Smooth muscle cell of the brain vasculature (primary cell): Measurements from ENCODE around the gene INSYN2A.

Source experiments
- DNase-seq: peaks from one replicate; pipeline ENCODE4 v3.0.0-alpha.2; 2012; ENCODE audit warnings: low read depth, low spot score

INSYN2A gene

DNA sequence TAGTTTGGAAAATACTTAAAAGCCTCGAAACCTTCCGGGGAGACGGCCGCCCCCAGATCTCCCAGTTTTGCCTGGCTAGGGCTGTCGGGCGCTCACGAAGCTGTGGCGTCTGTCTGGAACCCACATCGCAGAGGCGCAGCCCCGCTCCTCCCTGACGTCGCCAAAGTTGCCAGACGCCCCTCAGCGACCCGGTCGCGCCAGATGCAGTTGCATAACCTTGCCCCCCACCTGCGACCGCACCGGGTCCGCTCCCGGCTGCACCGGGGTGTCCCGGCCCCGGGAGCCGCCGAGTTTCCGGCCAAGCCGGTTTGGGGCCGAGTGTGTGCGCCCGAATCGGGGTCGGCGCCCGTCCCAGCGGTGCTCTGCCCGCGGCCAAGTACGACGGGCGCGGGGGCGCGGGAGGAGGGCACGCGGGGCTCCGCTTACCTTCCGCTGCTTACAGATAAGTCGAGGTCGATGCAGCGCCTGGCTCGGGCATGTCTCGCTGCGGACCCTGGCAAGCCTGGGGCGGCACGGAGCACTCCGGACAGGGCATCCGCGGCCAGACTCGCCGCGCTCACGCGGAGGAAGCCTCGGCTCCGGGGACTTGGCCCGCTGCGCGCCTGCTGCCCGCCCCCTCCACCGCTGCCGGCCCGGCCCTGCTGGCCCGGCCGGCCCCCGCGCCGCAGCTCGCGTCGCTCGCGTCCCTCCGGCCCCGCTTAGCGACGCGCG lies 665 bp downstream of the INSYN2A start:
- DNase-seq: no peak

DNA sequence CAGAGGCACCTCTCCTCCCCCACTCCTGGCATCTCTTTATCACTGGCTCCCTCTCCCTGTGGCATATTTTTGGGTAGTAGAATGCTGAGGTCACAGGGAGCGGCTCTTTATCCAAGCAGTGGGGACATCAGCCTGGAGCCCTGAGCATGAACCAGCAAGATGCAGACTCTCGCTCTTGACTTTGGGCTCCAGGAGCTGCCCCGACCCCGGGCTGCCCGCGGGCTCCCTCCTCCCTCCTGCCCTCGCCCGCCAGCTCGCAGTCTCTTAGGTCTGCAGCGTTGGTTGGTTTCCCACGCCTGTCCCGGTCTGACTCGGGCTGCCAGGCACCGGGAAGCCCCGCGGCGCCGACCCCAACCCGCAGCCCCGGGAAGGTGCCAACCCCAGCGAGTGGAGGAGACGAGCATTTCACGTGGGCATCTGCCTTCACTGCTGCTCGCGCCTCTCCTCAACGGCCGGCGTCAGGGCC lies 1.3 kb downstream of the INSYN2A start:
- no peak for DNase-seq

DNA sequence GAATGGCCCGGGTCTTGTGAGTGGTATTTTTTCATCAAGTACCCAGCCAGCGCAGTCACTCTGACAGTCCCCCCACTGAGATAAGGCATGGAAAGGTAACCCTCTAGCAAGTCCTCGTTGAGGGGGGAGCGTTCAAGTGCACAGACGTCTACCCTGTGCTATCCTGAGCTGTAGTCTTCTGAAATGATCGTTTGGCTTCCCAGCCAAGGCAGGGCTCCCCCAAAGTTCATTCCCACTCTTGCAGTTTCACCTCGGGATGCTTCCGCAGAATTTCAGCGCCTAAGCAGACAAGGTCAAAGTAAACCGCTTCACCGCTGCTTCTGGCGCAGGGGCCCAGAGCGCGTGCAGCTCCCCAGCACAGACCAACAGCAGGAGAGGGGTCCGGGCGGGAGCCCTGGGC lies 1.8 kb downstream of the INSYN2A start:
- no peak for DNase-seq

DNA sequence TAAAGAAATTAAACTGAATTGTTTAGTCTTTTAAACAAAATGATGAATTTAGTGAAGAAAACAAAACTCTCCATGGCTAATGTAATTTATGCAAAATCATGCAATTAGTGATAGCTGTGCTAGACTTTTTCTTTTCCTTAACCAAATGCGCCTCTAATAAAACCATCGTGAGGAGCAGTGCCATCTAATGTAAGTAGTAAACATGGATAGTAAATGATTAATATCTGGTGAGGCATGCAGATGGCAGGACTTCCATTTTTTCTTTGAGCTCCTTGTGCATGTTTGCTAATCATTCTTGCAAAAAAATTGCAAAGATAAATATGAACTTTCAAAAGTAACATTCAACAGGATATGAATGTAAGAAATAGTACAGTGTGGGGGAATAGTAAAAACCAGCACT lies 2.3 kb downstream of the INSYN2A start:
- no peak for DNase-seq

DNA sequence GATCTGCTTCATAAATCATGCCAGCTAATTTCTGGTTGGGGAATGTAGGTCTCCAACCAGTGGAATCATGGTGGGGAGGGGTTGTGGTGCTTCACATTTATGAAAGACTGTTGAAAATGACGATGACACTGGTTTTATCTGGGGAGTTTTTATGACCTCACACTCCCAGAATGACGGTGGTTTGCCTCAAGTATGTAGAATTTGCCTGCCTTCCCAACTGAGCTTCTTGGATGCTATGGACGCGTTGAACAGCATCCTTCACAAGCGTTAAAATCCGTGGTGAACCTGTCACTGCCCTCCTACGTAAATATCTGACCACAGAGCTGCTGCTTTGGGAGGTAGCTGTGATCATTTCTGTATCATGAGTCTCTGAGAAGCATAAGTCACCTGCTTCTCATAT lies 3.3 kb downstream of the INSYN2A start:
- no peak for DNase-seq

DNA sequence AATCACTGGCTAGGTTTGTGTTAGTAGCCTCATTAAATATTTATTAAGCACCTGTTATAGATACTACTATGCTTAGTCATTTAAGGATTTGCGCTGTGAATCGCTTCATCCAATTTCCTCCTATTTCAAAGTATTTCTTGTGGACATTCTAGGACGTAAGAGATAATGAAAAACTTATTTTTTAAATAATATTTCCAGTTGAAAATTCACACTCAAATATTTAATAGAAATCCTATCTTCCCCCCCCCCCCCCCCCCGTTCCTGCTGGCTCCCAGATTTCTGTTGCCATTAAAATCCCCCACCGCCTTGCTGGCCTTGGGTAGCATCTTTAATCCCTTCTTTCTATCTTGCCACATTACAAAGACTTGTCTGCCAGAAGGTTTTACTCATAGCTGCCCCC lies 6.0 kb downstream of the INSYN2A start:
- DNase-seq: no peak

DNA sequence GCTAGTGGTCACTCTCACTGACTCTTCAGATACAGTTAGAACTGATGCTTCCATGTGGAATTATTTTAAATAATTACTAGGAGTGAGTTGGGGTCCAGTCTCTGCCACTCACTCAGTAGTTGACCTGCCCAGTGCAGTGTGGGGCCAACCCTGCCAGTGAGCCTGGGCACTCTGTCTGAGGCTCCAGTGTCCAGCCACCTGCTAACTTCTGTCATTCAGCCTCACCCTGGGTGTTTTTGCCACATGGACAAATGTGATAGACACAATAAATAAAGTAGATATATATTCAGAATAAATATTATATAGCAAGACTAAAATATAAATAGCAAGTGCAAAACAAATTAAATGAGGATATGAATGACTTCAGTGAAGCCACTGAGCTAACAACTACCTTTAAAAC lies 7.2 kb downstream of the INSYN2A start:
- DNase-seq: no peak

DNA sequence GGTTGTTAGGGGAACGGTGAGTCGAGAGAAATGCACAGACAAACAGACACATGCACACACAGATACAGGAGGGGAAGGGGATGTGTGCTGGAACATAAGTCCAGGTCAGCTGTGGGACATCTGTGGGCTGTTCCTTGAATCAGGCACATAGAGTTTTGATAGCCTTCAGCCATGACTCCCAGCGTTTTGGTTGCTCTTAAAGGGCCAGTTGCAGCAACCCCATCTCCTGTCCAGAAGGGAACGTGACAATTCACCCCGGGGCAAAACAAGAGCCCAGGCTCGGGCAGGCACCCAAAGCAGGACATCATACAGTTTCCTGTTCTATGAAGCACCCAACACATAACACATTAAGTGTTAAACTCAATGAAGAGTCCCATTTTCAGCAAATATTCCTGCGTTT lies 9.6 kb downstream of the INSYN2A start:
- DNase-seq: no peak

DNA sequence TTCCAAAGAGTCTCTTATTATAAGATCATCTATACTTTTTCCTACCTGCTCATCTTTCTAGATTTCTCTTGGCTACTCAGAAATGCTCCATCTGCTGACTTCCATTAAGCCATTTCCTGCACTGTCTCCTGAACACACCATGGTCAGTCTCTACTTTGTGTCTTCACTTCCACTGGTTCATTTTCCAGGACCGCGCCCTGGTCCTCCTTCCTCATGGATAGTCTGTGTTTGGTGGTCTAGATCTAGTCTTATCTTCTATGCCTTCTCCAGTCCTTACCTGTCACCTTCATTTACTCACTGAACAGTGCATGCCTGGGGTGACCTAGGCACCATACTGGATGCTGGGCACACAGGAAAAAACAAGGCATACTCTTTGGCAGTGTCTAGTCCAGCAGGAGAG lies 11.8 kb downstream of the INSYN2A start:
- no peak for DNase-seq

DNA sequence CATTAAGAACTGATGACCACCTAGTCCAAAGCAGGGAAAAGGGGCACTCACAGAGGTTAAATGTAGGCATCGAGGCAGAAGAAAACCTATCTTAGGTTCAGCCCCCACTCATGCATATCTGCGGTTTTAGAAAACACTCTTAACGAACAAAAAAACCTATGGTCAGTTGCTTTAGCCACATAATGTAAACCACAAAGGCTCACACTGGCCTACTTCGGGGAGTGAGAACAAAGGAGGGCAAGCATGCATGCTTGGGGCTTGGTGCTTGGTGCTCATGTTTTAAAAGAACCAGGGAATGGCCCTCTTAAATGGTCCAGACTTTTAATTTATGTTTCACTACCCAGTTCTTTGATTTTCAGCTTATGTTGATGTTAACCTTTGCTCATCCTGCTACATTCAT lies 14.2 kb downstream of the INSYN2A start:
- no peak for DNase-seq

DNA sequence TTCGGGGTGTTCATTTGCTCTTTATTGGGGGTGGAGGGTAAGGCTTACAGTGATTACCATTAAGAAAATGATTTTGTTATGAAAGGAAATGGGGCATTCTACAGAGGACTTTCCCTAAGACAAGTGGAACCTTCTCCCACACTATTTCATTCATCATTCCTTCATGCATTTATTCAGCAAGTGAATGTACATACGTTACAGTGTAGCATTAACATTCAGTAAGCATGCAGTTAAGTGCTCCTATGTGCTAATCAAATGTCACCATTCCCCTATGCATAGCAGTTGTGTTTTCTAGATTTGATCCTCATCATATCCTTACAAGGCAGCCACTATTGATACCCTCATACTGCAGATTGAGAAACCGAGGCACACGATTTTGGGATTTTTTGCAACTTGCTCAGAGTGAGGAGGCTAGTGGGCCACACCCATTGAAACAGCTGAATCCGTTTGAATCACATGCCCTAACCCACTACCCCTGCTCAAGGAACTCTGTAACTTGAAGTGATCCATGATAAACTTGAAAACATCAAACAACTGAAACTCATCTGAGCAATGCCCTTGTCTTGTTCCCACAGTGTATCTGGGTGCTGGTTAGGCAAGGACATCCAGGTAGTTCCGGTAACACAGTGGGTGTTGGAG lies 16.7 kb downstream of the INSYN2A start:
- DNase-seq: no peak

DNA sequence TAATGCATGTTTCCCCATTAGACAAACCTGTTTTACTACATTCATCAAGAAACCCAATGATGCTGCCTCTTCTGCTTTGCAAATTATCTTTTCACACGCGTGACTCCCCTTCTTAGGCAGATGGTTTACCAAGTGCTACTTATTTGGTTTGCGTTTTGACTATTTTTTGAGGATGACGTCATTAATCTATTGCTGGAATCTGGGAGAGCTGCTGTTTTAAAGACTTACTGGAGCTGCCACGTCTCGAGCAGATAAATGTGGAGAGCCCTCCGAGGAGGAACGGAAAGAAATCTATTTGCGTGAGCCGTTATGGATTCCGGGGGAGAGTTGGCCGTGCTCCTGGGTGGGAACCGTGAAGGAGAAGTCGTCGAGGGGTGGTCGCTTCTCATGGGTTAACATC lies 19.7 kb downstream of the INSYN2A start:
- DNase-seq: no peak

DNA sequence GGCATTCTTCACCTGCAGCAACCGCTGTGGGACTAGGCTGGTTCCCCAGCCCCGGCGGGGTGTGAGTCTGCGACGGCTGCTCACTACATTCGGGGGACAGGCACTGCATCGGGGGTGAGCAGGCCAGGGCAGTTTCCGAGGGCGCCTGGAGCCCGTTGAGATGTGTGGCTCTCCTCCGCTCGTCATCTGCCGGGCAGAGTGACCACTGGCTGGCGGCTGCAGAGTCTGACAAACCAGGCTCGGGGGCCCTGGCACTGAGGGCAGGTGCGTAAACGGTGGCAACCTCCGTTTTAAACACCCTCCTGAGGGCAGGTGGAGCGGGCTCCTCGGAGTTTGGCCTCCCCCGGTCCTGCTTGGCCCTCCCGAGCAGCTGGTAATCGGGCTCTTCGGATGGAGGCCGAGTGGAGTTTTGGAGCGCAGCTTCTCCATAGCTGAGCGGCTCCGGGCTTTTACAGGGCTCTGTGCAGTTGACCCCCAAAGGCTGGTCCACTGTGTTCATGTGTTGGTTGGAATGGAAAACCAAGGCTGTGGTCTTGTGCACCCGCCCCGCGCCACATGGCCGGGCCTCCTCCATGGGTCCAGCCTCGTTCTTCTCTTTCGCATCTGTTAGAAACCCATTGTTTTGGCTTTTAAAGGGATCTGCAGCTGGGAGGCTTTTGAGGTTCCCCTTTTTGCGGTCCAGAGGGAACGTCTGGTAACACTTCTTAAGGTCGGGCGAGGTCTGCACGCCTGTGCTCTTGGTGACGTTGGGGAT lies 20.9 kb downstream of the INSYN2A start:
- no peak for DNase-seq

DNA sequence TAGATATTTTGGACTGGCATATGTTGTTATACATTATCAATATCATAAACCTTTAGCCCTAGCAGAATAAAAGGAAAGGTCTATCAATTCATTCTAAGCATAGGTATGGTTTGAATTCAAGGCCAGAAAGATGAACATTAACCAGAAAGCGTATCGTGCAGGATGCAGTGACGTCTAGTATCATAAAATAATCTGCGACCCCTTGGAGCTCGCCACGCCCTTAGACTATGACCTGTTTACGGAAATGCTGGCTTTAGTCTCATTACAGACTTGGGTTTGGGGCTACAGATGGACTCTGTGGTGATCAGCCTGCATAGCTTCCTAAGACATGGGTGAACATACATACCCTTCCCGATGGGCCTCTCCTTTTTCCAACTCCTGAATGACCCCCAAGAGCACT lies 21.5 kb downstream of the INSYN2A start:
- no peak for DNase-seq

DNA sequence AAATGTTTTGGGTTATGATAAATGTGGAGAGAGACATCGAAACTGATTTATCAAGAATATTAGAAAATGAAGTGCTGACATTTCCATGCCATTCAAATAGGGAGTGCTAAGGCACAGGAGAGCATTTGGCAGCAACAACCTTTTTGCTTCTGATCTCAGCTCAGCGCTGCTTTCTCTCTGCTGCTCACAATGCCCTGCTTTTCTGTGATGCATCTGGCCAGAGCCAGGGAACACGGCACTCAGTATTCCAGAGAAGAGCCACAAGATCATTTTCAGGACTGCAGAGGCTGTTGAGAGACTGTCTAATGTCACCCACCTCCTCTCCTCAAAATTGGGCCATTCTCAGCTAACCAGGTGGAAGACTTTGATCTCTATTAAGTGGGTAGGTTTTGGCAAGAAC lies 28.1 kb downstream of the INSYN2A start:
- DNase-seq: no peak

DNA sequence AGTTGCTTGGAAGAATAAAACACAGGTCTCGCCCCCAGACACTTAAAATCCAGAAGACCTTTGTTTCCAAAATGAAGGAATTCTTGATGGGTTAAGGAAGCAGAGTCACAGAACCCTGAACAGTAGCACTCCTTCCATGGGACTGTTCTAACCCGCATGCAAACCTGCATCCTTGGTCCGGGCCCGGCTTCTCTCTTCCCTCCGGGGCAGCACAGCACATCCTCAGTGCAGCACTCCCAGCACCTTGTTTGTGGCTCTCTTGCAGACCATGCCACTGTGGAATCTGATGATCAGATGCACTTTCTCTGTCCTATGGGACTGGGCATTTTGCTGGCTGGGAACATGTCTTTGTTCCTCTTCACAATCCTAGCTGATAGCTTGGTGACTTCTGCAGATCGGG lies 33.5 kb downstream of the INSYN2A start:
- DNase-seq: no peak

DNA sequence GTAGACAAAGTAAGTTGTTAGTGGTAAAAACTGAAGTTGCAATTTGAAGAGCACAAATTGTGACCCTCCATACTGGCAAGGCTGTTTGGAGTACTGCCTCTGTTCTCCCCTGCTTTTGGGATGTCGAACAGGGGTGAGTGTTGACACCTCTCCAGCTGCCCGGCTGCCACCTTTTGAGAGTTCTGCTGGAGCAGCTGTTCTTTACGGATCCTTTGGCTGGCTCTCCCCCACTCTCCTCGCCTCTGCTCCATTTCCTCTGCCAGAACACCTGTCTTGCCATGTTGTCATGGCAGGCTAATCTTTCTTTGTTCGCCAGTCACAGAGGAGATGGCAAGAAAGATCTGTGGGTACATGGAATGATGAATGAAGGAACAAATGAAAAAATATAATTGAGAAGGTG lies 34.9 kb downstream of the INSYN2A start:
- DNase-seq: no peak

DNA sequence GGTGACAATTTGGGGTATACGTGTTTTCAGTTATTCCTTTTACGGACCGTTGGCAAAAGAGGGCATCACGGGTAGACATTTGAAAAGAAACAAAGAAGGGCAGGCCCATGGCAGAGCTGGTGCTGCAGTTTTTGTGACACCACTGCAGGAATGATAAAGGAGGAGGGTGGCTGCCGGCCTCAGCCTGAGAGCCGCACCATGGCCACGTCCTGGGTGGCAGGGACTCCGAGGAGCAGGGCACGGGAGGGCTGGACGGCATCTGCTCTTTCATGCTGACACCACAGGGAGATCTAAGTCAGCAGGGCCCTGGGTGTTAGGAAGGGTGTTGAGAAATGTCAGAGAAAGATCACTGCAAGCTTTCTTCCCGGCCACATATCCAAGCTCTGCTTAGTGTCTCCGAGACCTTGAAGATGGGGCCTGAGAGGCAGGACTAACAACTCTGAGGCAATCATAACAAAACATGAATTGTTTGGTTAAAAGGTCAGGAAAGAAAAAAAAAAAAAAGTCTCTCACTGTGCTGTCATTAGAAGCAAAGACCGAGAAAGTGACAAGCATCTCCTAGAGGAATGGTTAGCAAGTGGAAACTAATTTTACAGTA lies 36.6 kb downstream of the INSYN2A start:
- DNase-seq: no peak

DNA sequence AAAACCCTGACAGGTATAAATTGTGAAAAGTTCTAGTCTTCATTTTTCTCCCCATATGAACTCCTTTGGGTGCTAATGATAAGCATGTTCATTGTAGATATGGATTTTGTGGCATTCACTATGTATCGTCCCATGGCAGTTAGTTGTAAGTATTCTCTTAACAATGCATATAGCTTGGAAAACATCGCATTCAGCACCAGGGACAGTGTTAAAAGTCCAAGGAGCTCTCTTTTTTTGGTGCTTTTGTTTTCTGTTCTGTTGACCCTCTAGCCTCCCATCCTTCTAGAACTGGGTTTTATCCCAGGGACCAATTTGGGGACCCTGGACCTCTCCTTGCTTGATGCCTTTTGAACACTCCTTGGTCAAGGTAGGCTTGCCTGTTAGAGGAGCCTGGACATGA lies 37.7 kb downstream of the INSYN2A start:
- DNase-seq: no peak

DNA sequence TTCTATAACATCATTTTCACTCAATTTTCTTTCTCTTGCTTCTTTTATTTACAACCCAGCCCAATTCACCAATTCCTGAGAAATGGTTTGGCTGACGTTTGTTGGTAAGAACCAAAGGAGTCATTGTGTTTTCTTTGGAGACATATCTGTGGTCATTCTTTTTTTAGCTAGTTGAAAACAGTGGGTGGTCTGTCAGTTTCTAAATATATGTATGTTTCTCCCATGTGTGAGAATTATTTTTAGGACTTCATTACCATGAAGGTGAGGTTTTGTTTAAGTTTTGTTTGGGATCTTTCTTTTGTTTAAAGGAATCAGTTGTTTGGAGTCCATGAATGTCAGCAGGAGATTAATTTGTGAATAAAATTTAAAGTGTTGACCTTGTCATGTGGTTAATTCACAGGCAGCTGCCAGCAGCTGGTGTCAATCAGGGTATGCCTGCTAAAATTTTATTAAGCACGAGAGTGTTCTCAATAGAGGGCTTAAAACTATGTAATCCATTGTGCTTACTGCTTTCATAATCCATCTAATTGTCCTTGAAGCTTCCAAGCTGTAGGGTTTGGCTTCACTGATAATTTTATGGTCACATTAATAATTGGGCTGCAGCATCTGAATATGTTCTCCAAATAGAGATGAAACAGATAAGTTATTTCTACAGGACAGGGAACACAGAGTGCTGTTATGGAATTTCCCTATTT lies 38.7 kb downstream of the INSYN2A start:
- peak; percentile 20 for DNase-seq

DNA sequence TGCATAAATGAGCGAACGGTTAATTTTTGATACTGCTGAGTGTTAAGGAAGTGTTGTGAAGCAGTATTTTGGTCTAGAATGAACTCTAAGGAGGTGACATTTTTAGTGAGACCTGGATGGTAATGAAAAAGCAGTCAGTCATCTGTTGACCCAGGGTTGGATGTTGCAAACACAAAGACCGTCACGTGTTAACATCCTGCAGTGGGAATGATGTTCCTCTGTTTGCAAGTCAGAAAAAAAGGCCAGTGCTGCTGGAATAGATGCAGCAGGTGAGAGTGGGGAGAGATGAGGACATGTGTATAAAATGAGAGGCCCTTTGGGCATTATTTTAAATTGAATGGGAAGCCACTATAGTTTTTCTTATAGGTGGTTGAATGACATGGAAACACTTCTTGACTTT lies 39.3 kb downstream of the INSYN2A start:
- no peak for DNase-seq
